Astrocyte of the cerebellum (primary cell): ENCODE data around the gene CDYL2.
"Not testable (repeated sequence)": the region's sequence is repeated elsewhere in the genome, so short reads cannot be mapped to it uniquely, and the experiment has no call there.

ENCODE experiments used
- DNase-seq: peaks from one replicate; pipeline ENCODE4 v3.0.0-alpha.2; 2011; ENCODE audit warnings: low read depth
- H3K4me3 ChIP-seq: 2 replicates; pipeline ENCODE4 v1.5.1; 2011; ENCODE audit warnings: mild to moderate bottlenecking, low read depth, low read length, moderate library complexity
- in situ Hi-C: cut with HindIII; loops from 2 replicates; pipeline ENCODE4 v1.10.0; 2017; ENCODE audit warnings: low sequenced_read_pairs
- TF ChIP-seq, protein P1 (sequence below): IDR thresholded peaks from 2 replicates; pipeline ENCODE4 v1.5.1; 2012; ENCODE audit warnings: low read length, low read depth, moderate library complexity, mild to moderate bottlenecking; ENCODE audit errors: missing control alignments

The CDYL2 gene

DNA sequence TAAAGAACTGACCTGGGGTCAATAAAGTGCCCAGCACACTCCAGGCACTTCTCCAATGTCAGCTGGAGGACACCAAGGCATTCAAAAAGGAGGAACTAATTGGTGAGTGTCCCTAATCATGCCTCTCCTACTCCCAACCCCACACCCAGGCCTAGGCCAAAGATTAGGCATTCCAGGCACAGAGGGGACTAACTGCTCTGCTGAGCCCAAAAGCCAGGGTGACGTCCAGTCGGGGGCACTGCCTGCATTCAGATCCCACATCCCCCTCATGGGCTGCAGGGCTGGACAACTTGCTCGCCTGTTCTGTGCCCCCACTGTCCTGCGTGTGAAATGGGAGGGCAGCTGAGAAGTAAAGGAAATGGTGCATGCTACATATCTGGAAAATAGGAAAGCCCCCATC, 148.2 kb downstream of the CDYL2 start:
- in situ Hi-C loops, result no loop called here
- DNase-seq, result no peak
- TF ChIP-seq, protein P1, sequence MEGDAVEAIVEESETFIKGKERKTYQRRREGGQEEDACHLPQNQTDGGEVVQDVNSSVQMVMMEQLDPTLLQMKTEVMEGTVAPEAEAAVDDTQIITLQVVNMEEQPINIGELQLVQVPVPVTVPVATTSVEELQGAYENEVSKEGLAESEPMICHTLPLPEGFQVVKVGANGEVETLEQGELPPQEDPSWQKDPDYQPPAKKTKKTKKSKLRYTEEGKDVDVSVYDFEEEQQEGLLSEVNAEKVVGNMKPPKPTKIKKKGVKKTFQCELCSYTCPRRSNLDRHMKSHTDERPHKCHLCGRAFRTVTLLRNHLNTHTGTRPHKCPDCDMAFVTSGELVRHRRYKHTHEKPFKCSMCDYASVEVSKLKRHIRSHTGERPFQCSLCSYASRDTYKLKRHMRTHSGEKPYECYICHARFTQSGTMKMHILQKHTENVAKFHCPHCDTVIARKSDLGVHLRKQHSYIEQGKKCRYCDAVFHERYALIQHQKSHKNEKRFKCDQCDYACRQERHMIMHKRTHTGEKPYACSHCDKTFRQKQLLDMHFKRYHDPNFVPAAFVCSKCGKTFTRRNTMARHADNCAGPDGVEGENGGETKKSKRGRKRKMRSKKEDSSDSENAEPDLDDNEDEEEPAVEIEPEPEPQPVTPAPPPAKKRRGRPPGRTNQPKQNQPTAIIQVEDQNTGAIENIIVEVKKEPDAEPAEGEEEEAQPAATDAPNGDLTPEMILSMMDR, result no peak
- H3K4me3 ChIP-seq, result no peak overlapping the region

DNA sequence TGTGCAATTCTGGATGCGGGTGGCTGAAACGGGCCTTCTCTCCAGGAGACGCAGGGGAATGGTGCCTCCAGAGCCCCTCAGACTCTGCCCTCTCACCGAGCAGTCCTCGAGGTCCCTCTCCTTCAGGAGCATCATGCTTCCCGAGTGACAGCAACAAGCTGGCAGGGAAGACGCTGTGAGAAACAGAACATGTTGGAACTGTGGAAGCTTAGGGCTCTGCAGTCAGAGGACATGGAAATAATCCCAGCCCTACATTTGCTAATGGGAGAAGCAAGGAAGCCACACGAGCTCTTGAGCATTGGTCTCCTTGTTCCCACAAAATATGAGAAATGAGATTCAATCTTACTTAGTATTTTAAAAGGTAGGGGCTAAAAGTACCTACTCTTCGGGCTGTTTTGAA, 148.6 kb downstream of the CDYL2 start:
- no peak for DNase-seq
- in situ Hi-C loops, result no loop called here
- H3K4me3 ChIP-seq, result no peak overlapping the region
- TF ChIP-seq, protein P1, result no peak

DNA sequence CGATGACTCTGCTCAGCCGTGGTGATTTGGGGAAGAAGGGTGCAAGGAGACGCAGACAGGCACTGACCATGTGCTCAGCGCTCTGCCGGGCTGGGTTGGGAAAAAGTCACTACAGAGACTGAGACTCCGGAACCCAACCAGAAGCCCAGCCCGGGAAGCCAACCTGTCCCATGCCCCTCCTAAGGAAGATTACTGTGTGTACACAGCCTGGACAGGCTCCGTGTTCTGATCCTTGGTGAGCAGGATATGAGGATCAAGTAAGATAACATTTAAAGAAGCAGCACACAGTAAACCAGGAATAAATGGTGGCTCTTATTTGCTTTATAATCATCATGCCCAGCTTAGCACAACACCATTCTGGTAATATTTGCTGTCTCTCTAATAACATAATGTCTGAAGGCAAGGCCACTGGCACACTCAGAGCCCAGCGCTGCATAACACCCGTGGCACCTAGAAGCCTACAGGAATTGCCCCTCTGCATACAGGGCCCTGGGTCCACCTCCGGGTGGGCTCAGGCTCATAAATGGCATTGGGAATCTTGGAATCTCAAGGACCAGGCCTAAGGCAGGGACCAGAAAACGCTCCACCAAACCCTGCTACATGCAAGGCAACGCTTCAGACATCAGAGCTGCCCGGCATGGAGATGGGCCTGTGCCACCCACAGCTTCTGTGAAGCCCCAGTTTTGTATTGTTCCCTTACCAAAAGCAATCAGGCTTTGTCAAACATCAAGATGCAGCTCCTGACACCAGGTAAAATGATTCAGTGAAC, 150.1 kb downstream of the CDYL2 start:
- in situ Hi-C loops, result no loop called here
- TF ChIP-seq, protein P1, result no peak
- H3K4me3 ChIP-seq, result no peak overlapping the region
- no peak for DNase-seq

DNA sequence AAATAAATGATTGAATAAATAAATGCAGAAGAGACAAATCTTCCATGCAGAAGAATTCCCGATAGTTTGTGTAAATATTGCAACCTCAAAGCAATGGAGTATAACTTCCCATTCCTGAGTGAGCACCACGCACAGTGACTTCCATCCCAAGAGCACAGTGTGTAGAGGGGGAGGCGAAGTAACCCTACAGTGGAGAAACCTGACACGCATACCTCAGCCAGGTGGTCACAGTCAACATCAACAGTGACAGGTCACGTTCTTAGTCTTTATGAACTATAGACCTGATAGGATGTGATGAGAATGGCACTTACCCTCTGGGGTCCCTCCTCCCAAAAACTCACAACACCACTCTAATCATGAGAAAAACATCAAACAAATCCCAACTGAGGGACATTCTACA, 152.0 kb downstream of the CDYL2 start:
- no peak overlapping the region for H3K4me3 ChIP-seq
- DNase-seq, result no peak
- TF ChIP-seq, protein P1, result no peak
- in situ Hi-C loops, result no loop called here

DNA sequence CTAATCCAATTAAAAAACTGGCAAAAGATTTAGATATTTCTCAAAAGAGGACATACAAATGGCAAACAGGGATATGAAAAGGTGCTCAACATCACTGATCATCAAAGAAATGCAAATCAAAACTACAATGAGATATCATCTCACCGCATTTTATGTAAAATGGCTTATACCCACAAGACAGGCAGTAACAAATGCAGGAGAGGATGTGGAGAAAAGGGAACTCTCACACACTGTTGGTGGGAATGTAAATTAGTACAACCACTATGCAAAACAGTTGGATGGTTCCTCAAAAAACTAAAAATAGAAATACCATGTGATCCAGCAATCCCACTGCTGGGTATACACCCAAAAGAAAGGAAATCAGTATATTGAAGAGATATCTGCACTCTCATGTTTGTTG, 154.1 kb downstream of the CDYL2 start:
- in situ Hi-C loops, DNase-seq, H3K4me3 ChIP-seq: not testable (repeated sequence)

DNA sequence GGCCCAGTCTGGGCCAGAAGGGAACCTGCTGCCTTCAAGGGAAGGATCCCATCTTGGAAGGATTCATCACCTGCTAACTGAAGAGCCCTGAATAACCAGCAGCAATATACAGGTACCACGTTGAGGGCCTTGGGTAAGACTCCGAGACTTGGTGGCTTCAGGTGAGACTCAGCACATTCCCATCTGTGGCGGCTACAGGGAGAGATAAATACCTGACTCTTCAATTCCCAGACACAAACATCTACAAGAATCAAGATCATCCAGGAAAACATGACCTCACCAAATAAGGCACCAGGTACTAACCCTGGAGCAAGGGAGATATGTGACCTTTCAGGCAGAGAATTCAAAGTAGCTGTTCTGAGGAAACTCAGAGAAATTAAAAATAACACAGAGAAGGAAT, 164.1 kb downstream of the CDYL2 start:
- TF ChIP-seq, protein P1, result no peak
- in situ Hi-C loops, result no loop called here
- no peak overlapping the region for H3K4me3 ChIP-seq
- DNase-seq, result no peak

DNA sequence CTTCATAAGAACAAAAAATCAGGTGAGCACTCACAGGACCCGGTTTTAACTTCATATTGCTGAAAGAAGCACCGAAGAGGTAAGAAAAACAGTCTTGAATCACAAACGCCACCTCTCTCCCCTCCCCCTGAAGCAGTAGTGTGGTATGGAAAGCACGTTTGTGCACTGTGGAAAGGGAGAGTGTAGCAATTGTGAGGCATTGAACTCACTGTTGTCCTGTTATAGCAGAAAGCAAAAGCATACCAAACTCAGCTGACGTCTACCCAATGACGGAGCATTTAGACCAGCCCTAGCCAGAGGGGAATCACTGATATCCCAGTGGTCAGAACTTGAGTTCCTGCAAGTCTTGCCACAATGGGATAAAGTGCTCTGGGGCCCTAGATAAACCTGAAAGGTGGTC, 164.8 kb downstream of the CDYL2 start:
- DNase-seq, result no peak
- in situ Hi-C loops, result no loop called here
- TF ChIP-seq, protein P1, result no peak
- no peak overlapping the region for H3K4me3 ChIP-seq
